Stimulated activated CD8-positive, alpha-beta memory T cell treated with anti-CD3 and anti-CD28 coated beads, Interleukin-15, amount 100 ng/mL, for 1 hour (primary cell): ENCODE results near the gene E2F7.
"Not testable (repeated sequence)": the region's sequence is repeated elsewhere in the genome, so short reads cannot be mapped to it uniquely, and the experiment has no call there.

Experiments used
- DNase-seq: peaks from one replicate; pipeline ENCODE4 v3.0.0-alpha.2; 2020; ENCODE audit warnings: low read depth

Gene E2F7, protein sequence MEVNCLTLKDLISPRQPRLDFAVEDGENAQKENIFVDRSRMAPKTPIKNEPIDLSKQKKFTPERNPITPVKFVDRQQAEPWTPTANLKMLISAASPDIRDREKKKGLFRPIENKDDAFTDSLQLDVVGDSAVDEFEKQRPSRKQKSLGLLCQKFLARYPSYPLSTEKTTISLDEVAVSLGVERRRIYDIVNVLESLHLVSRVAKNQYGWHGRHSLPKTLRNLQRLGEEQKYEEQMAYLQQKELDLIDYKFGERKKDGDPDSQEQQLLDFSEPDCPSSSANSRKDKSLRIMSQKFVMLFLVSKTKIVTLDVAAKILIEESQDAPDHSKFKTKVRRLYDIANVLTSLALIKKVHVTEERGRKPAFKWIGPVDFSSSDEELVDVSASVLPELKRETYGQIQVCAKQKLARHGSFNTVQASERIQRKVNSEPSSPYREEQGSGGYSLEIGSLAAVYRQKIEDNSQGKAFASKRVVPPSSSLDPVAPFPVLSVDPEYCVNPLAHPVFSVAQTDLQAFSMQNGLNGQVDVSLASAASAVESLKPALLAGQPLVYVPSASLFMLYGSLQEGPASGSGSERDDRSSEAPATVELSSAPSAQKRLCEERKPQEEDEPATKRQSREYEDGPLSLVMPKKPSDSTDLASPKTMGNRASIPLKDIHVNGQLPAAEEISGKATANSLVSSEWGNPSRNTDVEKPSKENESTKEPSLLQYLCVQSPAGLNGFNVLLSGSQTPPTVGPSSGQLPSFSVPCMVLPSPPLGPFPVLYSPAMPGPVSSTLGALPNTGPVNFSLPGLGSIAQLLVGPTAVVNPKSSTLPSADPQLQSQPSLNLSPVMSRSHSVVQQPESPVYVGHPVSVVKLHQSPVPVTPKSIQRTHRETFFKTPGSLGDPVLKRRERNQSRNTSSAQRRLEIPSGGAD

DNA sequence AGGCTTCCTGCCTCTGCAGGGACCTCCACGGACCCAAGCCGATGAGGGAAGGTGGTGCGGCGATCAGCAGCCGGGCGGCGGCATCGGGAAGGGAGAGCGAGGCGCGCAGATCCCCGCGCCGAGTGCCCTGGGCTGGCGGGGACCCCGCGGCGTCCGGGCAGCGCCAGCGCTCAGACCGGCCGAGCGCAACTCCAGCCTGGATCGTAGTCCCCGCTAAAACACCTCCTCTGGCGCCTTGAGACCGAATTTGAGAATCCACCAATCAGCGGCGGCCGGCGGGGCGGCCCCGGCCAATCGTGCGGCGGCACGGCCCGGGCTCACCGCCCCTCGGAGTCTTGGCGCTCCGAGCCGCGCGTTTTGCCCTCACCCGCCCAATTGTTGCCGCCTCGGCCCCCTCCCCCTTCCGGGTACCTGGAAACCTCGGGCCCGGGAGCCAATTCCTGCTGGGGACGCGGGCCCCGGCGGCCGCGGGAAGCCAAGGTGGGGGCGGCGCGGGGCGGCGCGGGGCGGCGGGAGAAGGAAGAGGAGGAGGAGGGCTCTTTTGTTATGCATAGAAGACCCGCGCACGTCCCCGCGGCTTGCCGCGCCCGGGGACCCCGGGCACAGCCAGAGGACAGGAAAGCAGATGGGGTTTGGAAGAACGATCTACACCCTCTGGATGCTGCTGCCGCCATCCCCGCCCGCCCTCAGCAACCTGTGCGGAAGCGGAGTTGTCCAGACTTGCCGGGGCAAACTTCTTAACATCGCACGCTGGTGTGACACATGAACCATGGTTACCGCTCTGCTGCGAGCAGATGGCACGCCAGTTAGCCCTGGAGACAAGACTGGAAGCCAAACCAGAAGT lies at the start of gene E2F7:
TSS of gene E2F7 (minus strand) at position 209 of the 844 bp plus-strand sequence. CDS start 934 bp downstream, outside the sequence.
- peak; percentile 60 for DNase-seq

DNA sequence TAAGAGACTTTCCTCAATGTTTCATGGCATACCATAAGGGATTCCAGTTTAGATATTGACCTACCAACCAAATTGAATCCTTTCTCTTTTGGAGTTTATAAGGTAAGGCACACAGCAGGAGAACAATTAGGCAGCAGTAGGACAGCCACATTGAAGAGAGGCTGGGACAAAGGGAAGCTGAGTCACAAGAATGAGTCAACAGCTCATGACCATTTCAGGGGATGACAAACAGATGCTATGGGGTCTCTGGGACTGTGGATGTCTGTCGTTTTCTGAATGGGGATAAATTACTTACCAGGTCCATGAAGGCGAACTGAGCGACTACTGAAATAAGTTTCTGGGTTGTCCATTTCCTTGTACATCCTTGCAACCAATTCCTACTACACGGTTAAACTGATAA lies 48.6 kb upstream of the E2F7 start:
- DNase-seq: no peak

DNA sequence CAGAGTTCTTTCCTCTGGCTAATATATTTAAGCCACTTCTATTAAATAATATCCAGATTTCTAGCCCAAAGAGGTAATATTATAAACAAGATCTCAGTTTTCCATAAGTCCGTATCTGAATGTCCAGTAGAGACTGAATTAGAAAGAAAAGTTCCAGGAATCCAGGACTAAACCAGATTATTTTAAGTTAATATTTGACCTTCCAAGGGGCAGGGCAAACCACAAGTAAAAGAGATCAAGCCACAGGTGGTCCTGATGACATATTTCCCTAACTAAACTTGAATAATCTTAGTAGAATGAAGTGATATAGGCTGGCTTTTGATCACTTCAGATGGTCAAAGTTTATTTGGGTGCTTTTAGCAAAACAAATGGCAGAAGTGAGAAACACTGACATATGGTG lies 43.3 kb upstream of the E2F7 start:
- no peak for DNase-seq

DNA sequence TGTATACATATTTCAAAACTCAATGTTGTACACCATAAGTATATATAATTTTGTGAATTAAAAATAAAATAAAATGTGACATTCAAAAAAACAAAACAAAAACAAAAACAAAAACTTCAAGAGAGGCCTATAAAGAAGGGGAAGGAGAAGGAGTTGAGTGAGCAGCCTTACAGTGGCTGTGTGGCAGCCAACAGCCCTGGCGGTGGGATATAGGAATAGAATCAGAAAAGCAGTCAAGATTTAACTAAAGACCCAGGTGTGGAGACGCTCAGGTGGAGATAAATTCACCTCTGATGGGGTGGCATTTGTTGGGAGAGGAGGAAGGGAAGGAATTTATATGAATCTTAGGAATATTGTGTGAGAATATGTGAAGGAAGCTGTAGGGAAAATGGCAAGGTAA lies 41.8 kb upstream of the E2F7 start:
- no peak for DNase-seq

DNA sequence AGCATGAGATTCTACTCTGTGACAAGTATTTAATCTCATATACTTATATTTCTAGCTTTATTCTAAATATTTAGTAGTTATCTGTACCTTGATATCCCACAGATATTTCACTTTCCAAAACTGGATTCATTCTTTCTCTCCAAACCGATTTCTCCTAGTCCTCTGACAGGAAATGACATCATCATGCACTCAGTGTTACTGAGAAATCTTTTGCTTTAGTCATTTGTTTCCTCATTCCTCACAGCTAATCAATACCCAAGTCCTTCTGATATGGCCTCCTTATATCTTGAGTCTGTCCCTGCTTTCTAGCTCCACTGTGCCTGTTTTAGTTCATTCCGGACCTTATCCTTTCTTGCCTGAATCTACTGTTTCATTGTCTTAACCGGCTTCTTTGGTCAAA lies 39.4 kb upstream of the E2F7 start:
- DNase-seq: no peak

DNA sequence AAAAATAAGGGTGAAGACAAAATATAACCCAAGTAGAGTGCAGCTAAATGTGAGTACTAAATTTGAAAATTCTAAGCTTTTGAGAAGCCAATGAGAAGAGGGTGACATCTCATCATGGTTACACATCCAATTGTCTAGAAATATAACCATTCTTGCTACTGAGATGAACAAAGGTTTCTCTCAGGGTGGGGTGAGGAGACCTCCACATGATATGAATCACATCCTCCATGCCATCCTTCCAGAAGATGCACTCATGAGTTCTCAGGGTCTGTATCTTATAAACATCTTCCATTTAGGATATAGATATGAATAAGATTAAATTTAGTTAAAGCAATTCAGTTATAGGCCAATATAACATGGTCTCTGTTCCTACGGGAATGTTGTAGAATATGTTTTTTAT lies 38.9 kb upstream of the E2F7 start:
- no peak for DNase-seq

DNA sequence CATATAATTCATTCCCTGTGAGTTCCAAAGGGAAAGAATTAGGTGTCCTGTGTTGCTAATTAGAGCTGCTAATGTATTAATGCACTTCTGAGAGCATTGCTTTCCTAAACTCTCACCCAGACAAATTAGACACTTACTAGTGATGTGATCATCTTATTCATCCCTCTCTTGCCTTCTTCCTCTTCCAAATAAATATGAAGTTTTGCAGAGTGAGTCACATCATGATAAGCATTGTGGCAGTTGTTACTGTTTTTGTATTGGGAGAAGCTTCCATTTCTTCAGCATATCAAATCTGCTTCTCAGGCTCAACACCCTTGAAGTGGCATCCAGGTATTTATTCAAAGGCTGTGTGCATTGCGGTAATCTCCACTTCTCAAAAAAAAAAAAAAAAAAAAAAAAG lies 37.3 kb upstream of the E2F7 start:
- DNase-seq: no peak

DNA sequence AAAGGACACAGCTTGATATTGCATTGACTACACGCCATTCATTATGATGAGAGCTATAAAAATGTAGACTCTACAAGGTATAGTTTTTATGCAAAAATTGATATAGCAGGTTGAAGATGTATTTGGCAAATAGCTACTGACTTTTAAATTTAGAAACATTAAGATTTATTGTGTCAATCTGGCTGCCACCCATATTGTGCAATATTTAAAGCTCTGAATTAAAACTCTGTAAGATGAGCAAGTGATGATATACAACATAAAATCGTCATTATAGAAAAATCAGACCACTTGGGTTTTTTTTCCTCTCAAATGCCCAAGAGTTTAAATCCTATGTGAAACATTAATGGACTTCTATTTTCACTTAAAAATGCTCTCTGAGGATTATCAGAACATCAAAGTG lies 36.8 kb upstream of the E2F7 start:
- no peak for DNase-seq

DNA sequence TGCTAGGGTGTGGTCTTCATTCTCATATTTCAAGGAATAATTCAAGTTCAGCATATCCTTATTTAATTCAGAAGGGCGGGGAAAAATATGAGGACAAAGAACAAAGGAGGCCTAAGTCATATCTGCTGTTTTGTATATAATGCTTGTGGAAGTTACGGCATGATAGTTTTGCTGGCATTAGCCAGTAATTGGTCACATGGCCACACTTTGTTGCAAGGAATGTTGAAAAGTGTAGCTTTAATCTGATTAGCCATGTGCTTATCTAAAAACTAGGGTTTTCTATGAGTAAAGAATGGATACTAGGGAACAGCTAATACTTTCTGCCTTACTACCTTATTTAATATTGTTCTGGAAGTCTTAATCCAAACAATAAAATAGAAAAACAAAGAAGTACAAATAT lies 34.4 kb upstream of the E2F7 start:
- DNase-seq: no peak

DNA sequence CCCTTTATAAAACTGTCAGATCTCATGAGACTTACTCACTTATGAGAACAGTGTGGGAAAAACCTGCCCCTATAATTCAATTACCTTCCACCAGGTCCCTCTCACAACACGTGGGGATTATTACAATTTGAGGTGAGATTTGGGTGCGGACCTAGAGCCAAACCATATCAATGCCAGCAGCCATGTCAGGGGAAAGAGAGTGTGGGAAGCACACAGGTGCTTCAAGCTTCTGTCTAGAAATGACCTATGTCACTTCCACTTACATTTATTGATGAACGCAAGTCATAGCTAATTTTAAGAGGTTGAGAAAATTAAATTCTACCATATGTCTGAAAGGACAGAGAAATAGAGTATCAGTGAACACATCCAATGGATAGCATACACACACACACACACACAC lies 32.5 kb upstream of the E2F7 start:
- no peak for DNase-seq

DNA sequence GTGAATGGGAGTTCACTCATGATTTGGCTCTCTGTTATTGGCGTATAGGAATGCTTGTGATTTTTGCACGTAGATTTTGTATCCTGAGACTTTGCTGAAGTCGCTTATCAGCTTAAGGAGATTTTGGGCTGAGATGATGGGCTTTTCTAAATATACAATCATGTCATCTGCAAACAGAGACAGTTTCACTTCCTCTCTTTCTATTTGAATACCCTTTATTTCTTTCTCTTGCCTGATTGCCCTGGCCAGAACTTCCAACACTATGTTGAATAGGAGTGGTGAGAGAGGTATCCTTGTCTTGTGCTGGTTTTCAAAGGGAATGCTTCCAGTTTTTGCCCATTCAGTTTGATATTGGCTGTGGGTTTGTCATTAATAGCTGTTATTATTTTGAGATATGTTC lies 26.9 kb upstream of the E2F7 start:
- not testable (repeated sequence) for DNase-seq

DNA sequence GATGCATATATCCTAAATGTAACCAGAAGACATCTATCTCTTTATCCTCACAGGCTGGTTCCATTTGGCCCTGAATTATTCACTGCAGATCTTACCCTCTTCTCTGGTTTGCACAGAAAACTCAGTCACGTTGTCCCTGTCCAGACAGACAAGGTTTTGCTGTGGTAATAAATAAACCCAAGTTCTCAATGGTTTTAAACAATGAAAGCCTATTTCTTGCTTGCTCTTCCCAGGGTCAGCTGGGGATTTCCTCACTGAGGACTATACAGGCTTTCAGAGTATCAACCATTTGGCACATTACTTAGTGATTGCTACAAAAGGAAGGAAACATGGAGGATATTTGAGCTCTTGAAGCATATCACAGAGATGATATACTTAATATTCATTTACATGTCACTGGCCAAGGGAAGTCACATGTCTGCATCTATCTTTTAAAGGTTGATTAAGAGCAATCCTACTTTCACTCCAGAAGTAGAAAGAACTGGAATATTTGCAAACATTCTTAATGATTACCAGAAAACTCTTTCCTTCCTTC lies 24.4 kb upstream of the E2F7 start:
- no peak for DNase-seq

DNA sequence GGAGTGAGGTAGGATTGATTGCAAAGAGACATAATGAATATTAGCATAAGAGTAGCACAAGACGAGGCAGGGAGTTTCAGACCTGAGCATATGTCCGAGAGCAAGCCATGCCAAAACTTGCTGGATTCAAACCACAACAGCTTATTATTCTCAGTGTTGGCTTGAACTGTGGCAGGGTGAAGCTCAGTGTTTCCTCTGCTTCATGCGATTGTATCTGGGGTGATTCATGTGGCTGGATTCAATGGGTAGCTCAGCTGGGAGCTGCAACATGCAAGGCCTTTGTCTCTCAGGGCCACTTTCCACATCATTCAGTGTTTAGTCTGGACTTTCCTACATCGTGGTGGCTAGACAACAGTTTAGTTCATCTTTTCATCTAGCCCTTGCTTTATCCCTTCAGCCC lies 22.1 kb upstream of the E2F7 start:
- DNase-seq: no peak

DNA sequence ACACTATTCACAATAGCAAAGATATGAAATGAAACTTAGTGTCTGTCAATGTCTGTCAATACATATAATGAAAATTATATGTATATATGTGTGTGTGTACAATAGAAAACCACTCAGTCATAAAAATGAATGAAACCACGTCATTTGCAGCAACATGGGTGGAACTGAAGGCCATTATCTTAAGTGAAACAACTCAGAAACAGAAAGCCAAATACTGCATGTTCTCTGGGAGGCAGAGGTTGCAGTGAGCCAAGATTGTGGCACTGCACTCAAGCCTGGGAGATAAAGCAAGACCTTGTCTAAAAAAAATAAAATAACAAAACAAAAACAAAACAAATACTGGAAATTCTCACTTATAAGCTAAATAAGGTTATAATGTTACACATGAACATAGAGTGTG lies 16.7 kb upstream of the E2F7 start:
- no peak for DNase-seq

DNA sequence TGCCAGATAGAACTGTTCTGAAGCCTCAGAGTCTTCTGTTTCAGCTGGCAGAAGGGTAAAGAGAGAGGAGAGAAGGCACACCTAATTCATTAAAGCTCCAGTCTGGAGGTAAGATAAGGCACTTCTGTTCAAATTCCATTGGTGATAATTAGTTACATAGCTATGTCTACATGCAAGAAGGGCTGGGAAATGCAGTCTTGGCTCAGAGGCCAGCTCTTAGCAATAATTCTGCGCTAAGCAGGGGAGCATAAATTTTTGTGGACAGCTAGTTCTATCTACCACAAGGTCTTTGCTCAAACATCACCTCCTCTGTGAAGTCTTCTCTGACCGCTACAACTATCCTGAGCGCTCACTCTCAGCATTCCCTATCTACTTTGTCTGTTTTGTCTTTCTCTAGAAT lies 14.3 kb upstream of the E2F7 start:
- no peak for DNase-seq

DNA sequence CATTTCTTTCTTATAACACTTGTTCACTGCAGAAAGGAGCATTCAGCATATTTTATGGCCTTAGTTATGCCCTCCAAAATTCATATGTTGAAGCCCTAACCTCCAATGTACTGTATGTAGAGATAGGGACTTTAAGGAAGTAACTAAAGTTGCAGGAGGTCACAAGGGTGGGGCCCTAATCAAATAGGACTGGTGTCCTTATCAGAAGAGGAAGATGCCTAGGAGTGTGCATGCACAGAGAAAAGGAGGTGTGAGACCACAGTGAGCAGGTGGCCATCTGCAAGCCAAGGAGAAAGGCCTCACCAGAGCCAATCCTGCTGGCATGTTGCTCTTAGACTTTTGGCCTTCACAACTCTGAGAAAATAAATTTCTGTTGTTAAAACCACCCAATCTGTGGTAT lies 12.9 kb upstream of the E2F7 start:
- no peak for DNase-seq

DNA sequence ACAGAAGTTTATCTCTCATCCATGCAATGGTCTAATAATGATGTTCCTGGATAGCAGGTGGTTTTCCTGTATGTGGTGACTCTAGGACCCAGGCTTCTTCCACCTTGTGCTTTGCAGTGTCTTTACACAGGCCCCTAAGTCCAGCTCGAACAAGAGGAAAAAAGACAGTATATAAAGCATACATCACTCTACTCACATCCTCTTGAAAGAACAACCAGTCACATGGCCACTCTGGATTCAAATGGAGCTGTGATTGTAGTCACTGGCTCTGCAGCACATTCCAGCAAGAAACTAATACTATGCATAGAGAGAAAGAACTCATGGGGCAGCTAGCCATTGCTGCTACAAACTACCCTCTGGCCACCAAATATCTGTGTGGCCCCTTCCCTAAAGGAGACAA lies 11.5 kb upstream of the E2F7 start:
- DNase-seq: no peak

DNA sequence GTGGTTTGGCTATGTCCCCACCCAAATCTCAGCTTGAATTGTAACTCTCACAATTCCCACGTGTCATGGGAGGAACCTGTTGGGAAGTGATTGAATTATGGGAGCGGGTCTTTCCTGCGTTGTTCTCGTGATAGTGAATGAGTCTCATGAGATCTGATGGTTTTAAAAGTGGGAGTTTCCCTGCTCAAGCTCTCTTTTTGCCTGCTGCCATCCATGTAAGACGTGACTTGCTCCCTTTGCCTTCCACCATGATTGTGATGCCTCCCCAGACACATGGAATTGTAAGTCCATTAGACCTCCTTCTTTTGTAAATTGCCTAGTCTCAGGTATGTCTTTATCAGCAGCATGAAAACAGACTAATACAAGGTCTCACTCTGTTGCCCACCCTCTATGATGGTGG lies 8.5 kb upstream of the E2F7 start:
- DNase-seq: not testable (repeated sequence)

DNA sequence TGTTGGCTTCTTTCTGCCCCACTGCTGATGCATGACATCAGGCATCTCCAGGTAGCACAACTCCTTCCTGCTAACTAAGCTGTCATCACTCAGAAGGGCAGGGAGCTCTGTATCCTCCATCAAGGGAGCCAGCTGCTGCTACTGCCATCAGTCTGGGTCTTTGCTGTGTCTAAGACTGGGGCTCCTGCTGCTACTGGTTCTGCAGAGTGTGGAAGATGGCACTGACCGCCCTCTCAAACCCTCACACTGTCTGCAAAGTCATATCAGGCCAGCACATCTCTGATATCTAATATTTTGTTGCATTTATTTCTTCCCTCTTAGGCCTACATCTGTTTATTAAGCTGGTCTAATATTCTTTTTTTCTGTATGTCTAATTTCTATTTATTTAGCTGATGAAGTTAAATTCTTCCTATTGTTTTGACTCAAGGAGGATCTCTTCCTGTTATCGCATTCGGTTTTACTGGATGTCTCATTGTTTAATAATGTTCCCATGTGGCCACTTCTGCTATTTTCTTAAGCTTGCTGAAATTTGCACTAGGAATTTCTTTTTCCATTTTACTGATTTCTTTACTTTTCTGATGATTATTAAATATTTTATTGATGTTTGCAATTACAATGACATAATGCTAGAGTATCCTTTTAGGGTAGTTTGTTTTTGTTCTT lies 7.6 kb upstream of the E2F7 start:
- no peak for DNase-seq

DNA sequence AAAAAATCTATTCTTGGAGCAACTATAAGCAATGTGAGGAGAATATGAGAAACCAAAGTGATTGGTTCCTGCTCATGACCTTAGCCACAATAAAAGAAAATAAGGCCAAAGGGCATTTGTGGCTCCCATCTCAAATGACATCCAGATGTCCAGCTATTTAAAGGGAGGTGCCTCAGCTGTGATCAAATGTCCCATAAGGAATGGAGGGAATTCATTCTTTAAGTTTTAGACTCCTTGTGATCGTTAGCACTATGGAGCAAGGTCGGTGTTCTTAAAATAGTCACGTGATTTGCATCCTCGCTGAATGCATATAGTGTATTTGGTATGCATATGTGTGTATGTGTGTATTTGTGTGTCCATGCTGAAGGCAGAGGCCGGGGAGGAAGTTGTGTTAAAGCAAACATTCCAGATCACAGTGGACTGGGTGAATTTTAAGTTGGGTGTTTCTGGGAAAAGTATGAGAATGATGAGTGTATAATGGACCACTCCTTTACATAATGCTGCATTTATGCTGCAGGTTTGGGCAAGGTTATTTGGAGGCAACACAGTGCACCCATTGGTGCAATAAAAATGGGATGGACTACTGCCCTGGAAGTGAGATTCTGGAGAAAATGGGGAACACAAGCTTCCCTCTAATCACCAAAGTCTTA lies 5.6 kb upstream of the E2F7 start:
- DNase-seq: no peak

DNA sequence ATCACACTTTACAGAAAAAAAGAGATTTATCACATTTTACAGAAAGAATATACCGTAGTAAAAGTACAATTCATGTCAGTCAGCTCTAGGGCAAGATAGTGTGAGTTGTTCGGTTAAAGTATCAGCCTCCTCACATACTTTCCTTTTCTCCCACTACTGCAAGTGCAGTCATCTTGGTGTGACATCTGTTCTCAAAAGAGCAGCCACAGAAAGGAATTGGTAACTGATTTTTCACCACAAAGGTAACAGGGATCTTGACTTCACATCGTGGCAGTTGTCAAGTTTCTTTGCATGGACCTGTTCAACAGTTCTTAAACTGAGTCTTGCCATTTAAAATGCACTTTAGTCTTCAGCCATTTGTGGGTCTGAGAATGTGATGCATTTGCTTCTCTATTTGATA lies 5.0 kb upstream of the E2F7 start:
- DNase-seq: no peak
